M059J (cell line): ENCODE data around the gene CELA2A. TPM values are rescaled to one million over a fixed set of nuclear protein-coding genes. Genes with fewer than 3 reads are reported as not detected.

Experiments
- DNase-seq: peaks from one replicate; pipeline ENCODE4 v3.0.0-alpha.2; 2012; ENCODE audit warnings: low read depth
- total RNA-seq: library from RNA; depleted of rRNA; stranded (reverse); fragments of >200 nt; shearing (Covaris generic); gene quantifications from 2 replicates; pipeline ENCODE4 v1.2.3, GENCODE V29; 2014; rRNA removed

Gene CELA2A
- not detected in 2 replicates for total RNA-seq

GRCh38 chr1:15456313-15456954 is at the start of gene CELA2A:
Gene CELA2A (plus strand): TSS chr1:15456732. CDS start chr1:15456754, 22 bp downstream.
- no peak for DNase-seq

- DNase-seq = no peak
These were observed 49.0 kb upstream of the CELA2A start for GRCh38 chr1:15407580-15407979.

- no peak for DNase-seq
These were observed 47.6 kb upstream of the CELA2A start for GRCh38 chr1:15408890-15409387.

GRCh38 chr1:15409388-15410222 is 46.9 kb upstream of the CELA2A start, which contains the start of gene EFHD2:
Gene EFHD2 (plus strand): TSS chr1:15409888. CDS start chr1:15409972, 84 bp downstream.
- peak; percentile 83 for DNase-seq

GRCh38 chr1:15410223-15410883 is 46.2 kb upstream of the CELA2A start:
- DNase-seq = no peak

GRCh38 chr1:15410884-15411245 is 45.7 kb upstream of the CELA2A start:
- no peak for DNase-seq

- DNase-seq = peak; percentile 56
These were observed 44.9 kb upstream of the CELA2A start for GRCh38 chr1:15411593-15412137.

- peak; percentile 56 for DNase-seq
These were observed 44.2 kb upstream of the CELA2A start for GRCh38 chr1:15412175-15412800.

GRCh38 chr1:15412843-15413242 is 43.7 kb upstream of the CELA2A start:
- no peak for DNase-seq

GRCh38 chr1:15413563-15414444 is 42.7 kb upstream of the CELA2A start:
- no peak for DNase-seq

- no peak for DNase-seq
These were observed 42.0 kb upstream of the CELA2A start for GRCh38 chr1:15414445-15414983.

- peak; percentile 83 for DNase-seq
These were observed 39.2 kb upstream of the CELA2A start for GRCh38 chr1:15417059-15417934.

- no peak for DNase-seq
These were observed 37.6 kb upstream of the CELA2A start for GRCh38 chr1:15418806-15419515.

- no peak for DNase-seq
These were observed 35.6 kb upstream of the CELA2A start for GRCh38 chr1:15420853-15421465.

- DNase-seq = no peak
These were observed 33.7 kb upstream of the CELA2A start for GRCh38 chr1:15422871-15423270.

- DNase-seq = no peak
These were observed 33.0 kb upstream of the CELA2A start for GRCh38 chr1:15423355-15424077.

- no peak for DNase-seq
These were observed 32.3 kb upstream of the CELA2A start for GRCh38 chr1:15424146-15424667.
